Osteoblast (primary cell): ENCODE data around the gene CYSTM1. TPM values are rescaled to one million over a fixed set of nuclear protein-coding genes. Genes with fewer than 3 reads are reported as not detected.
A peak's percentile ranks its signal among the peaks of the same experiment; 100 is the strongest.

Experiments
- DNase-seq: peaks from one replicate; pipeline ENCODE4 v3.0.0; 2011; ENCODE audit warnings: low spot score, mixed read lengths; ENCODE audit not compliant: insufficient read length; ENCODE audit errors: missing footprints
- H2AFZ ChIP-seq: 2 replicates; pipeline ENCODE4 v1.6.0; 2011; ENCODE audit warnings: mild to moderate bottlenecking, low read length
- H3K27ac ChIP-seq: 2 replicates; pipeline ENCODE4 v1.5.1; 2011; ENCODE audit warnings: mild to moderate bottlenecking, low read depth, low read length, moderate library complexity
- H3K27me3 ChIP-seq: 2 replicates; pipeline ENCODE4 v1.6.0; 2012; ENCODE audit warnings: mild to moderate bottlenecking, control low read depth, inconsistent platforms, low read length, moderate library complexity; ENCODE audit not compliant: insufficient read depth
- H3K36me3 ChIP-seq: 2 replicates; pipeline ENCODE4 v1.5.1; 2011; ENCODE audit warnings: mild to moderate bottlenecking, low read length, control low read depth, moderate library complexity; ENCODE audit not compliant: insufficient read depth
- H3K4me1 ChIP-seq: 2 replicates; pipeline ENCODE4 v1.5.1; 2011; ENCODE audit warnings: mild to moderate bottlenecking, low read length, control low read depth, moderate library complexity; ENCODE audit not compliant: insufficient read depth
- H3K4me2 ChIP-seq: 2 replicates; pipeline ENCODE4 v1.6.0; 2011; ENCODE audit warnings: mild to moderate bottlenecking, low read length; ENCODE audit not compliant: insufficient read depth
- H3K4me3 ChIP-seq: fragments of 200-600 bp; sonication (generic); 3 replicates; pipeline ENCODE4 v1.5.1; 2012; ENCODE audit warnings: mild to moderate bottlenecking, low read length, inconsistent platforms; ENCODE audit not compliant: insufficient read depth
- H3K79me2 ChIP-seq: 2 replicates; pipeline ENCODE4 v1.6.0; 2012; ENCODE audit warnings: mild to moderate bottlenecking, low read length, control low read depth, inconsistent platforms; ENCODE audit not compliant: insufficient read depth
- H3K9me3 ChIP-seq: 2 replicates; pipeline ENCODE4 v1.5.1; 2011; ENCODE audit warnings: low read depth, low read length, control low read depth
- H4K20me1 ChIP-seq: 2 replicates; pipeline ENCODE4 v1.6.0; 2012; ENCODE audit warnings: mild to moderate bottlenecking, low read length, control low read depth; ENCODE audit not compliant: insufficient read depth
- total RNA-seq: library from RNA; depleted of rRNA; stranded (reverse); fragments of >200 nt; gene quantifications from 2 replicates; pipeline ENCODE4 v1.2.3, GENCODE V29; 2012
- TF ChIP-seq, protein P1 (sequence below): IDR thresholded peaks from 2 replicates; pipeline ENCODE4 v1.5.1; 2011; ENCODE audit warnings: mild to moderate bottlenecking, low read depth, low read length, moderate library complexity; ENCODE audit errors: extremely low read depth

Gene CYSTM1
- total RNA-seq, 1 donor: 27.9 TPM

DNA sequence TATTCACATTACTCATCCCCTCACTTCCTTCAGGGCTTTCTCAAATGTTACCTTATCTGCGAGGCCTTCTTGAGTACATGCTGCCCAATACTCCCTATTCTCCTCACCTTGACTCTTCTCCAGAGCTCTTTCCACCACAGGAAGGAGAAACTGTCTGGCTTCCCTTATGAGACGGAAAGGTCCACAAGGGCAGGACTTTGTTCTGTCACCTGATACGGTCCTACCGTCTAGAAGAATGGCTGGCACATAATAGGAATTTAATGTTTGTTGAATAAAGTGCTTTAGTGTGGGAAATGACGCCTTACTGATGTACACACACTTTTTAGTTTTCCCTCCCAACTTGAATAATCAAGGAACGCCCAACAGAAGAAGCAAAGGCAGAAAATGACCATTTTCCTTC, 75.4 kb downstream of the CYSTM1 start:
- peak overlapping the region; percentile 91 for H3K27ac ChIP-seq
- no peak for DNase-seq
- H2AFZ ChIP-seq: no peak overlapping the region
- peaks cover 40% of the 10 kb centered on the region for H3K4me1 ChIP-seq
- no peak overlapping the region for H3K4me2 ChIP-seq
- peaks cover 52% of the 10 kb centered on the region for H3K79me2 ChIP-seq
- no peaks in the 10 kb centered on the region for H3K27me3 ChIP-seq
- H3K9me3 ChIP-seq: no peaks in the 10 kb centered on the region
- H4K20me1 ChIP-seq: peaks cover 5% of the 10 kb centered on the region
- H3K4me3 ChIP-seq: no peak overlapping the region
- H3K36me3 ChIP-seq: no peaks in the 10 kb centered on the region
- TF ChIP-seq, protein P1, sequence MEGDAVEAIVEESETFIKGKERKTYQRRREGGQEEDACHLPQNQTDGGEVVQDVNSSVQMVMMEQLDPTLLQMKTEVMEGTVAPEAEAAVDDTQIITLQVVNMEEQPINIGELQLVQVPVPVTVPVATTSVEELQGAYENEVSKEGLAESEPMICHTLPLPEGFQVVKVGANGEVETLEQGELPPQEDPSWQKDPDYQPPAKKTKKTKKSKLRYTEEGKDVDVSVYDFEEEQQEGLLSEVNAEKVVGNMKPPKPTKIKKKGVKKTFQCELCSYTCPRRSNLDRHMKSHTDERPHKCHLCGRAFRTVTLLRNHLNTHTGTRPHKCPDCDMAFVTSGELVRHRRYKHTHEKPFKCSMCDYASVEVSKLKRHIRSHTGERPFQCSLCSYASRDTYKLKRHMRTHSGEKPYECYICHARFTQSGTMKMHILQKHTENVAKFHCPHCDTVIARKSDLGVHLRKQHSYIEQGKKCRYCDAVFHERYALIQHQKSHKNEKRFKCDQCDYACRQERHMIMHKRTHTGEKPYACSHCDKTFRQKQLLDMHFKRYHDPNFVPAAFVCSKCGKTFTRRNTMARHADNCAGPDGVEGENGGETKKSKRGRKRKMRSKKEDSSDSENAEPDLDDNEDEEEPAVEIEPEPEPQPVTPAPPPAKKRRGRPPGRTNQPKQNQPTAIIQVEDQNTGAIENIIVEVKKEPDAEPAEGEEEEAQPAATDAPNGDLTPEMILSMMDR: no peak

DNA sequence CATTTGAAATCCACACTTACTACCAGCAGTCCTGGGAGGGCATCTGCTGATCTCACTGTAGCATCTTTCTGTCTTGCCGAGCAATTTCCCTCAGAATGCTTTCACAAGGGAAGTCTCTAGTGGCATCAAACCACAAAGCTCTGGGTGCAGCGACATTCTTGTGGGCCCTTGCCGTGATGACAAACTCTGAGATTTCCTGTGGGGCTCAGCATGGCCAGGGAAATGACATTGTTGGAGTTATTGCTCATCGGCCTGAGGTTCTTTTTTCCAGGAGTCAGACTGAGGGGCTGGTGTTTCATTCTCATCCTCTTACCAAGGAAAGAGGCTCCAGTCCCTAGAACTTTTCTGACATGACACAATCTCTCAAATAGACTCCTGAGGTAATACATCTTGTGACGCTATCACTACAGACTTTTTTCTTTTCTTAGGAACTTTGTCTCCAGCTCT, 76.6 kb downstream of the CYSTM1 start:
- Histone ChIP-seq H3K4me2 (peak overlapping the region; percentile 67), H4K20me1 (peaks cover 3% of the 10 kb centered on the region), H3K79me2 (peaks cover 61% of the 10 kb centered on the region), H3K36me3 (no peaks in the 10 kb centered on the region), H3K27ac (peak overlapping the region; percentile 91), H3K27me3 (no peaks in the 10 kb centered on the region), H3K9me3 (no peaks in the 10 kb centered on the region), H3K4me3 (peak overlapping the region; percentile 31), H3K4me1 (peaks cover 30% of the 10 kb centered on the region), H2AFZ (no peak overlapping the region)
- TF ChIP-seq, protein P1: no peak
- peak; percentile 95 for DNase-seq

- Histone ChIP-seq H3K4me1 (peaks cover 28% of the 10 kb centered on the region), H3K36me3 (no peaks in the 10 kb centered on the region), H4K20me1 (peaks cover 3% of the 10 kb centered on the region), H3K9me3 (no peaks in the 10 kb centered on the region), H2AFZ (no peak overlapping the region), H3K27me3 (no peaks in the 10 kb centered on the region), H3K4me3 (no peak overlapping the region), H3K4me2 (peak overlapping the region; percentile 67), H3K79me2 (peaks cover 63% of the 10 kb centered on the region), H3K27ac (peak overlapping the region; percentile 91)
- TF ChIP-seq, protein P1: no peak
- no peak for DNase-seq
Observed at GRCh38 chr5:140252470-140253126, 77.6 kb downstream of the CYSTM1 start.

DNA sequence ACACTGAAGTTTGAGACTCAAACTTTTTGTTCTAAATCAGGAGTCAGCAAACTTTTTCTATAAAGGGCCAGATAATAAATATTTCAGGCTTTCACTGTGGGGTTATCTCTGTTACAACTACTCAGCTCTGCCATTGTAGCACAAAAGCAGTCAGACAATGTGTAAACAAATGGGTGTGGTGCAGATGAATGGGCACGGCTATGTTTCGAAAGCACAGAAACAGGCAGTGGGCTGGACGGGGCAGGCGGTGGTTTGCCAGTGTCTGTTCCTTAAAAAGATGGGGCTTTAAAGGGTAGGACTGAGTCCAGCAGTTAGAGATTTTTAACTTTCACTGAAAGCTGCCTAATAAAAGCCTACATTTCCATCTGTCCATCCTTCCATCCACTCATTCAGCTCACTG, 79.0 kb downstream of the CYSTM1 start:
- H3K4me1 ChIP-seq: peaks cover 35% of the 10 kb centered on the region
- no peaks in the 10 kb centered on the region for H3K27me3 ChIP-seq
- peak overlapping the region; percentile 4 for H3K27ac ChIP-seq
- no peak overlapping the region for H2AFZ ChIP-seq
- H3K79me2 ChIP-seq: peaks cover 58% of the 10 kb centered on the region
- H3K9me3 ChIP-seq: no peaks in the 10 kb centered on the region
- peaks cover 3% of the 10 kb centered on the region for H4K20me1 ChIP-seq
- H3K4me3 ChIP-seq: no peak overlapping the region
- H3K36me3 ChIP-seq: no peaks in the 10 kb centered on the region
- no peak for DNase-seq
- TF ChIP-seq, protein P1: no peak
- H3K4me2 ChIP-seq: peak overlapping the region; percentile 29
